Panc1 (cell line): ENCODE data around the gene TMEM252. TPM values are rescaled to one million over a fixed set of nuclear protein-coding genes. Genes with fewer than 3 reads are reported as not detected.

Experiments
- ATAC-seq: fragments of 200-7000 bp; cut with Tn5 transposase; 2 replicates; pipeline ENCODE4 v1.9.1; 2020; ENCODE audit warnings: mild to moderate bottlenecking, moderate library complexity
- BruUV-seq: library from RNA; stranded (reverse); fragments of 400-500 nt; replicated peaks from 2 replicates; lab custom pipeline; 2021; lab: Mats Ljungman, UMichigan
- CTCF ChIA-PET: fragments of 300-600 bp; sonication (Branson Sonifier 250); formaldehyde crosslinking; loops from one replicate; lab custom pipeline; 2022; ENCODE audit warnings: antibody characterized with exemption; lab: Charles Lee
- POLR2A ChIA-PET: fragments of 300-600 bp; sonication (Branson Sonifier 250); formaldehyde crosslinking; loops from one replicate; lab custom pipeline; 2022; ENCODE audit warnings: antibody characterized with exemption; lab: Charles Lee
- DNase-seq: peaks from one replicate; pipeline ENCODE4 v3.0.0-alpha.2; 2010; ENCODE audit warnings: low read depth, low spot score
- H3K27ac ChIP-seq: 2 replicates; pipeline ENCODE4 v1.5.1; 2011; ENCODE audit warnings: mild to moderate bottlenecking, low read length, inconsistent platforms
- H3K27me3 ChIP-seq: fragments of 200-500 bp; sonication (Bioruptor generic); 2 replicates; pipeline ENCODE4 v1.6.0; 2014; ENCODE audit warnings: low read length, inconsistent platforms; ENCODE audit not compliant: control insufficient read depth, insufficient read depth
- H3K36me3 ChIP-seq: fragments of 200-500 bp; sonication (Bioruptor generic); 2 replicates; pipeline ENCODE4 v1.5.1; 2014; ENCODE audit warnings: inconsistent platforms, mild to moderate bottlenecking, low read length, moderate library complexity; ENCODE audit not compliant: control insufficient read depth, insufficient read depth
- H3K4me1 ChIP-seq: 2 replicates; pipeline ENCODE4 v1.5.1; 2011; ENCODE audit warnings: inconsistent platforms, mild to moderate bottlenecking, low read length, moderate library complexity; ENCODE audit not compliant: control insufficient read depth, insufficient read depth
- H3K4me3 ChIP-seq, 2 experiments: 2 replicates each; pipeline ENCODE4 v1.5.1; 2011 to 2012; ENCODE audit warnings: low read depth in 2 of 2, low read length in 2 of 2, mild to moderate bottlenecking in 2 of 2, inconsistent platforms in 1 of 2, moderate library complexity in 1 of 2
- H3K9me3 ChIP-seq: fragments of 200-500 bp; sonication (Bioruptor generic); 2 replicates; pipeline ENCODE4 v1.5.1; 2014; ENCODE audit warnings: low read depth, mild to moderate bottlenecking, inconsistent platforms, low read length, moderate library complexity; ENCODE audit not compliant: control insufficient read depth, insufficient read depth
- CTCF ChIP-seq: fragments of 450-650 bp; IDR thresholded peaks from 2 replicates; pipeline ENCODE4 v1.5.1; 2017; ENCODE audit warnings: mild to moderate bottlenecking
- POLR2AphosphoS5 ChIP-seq: IDR thresholded peaks from 2 replicates; pipeline ENCODE4 v1.6.1; 2012; ENCODE audit warnings: mild to moderate bottlenecking, low read depth, low read length, moderate library complexity
- REST ChIP-seq, 2 experiments: IDR thresholded peaks; 2 replicates each; pipeline ENCODE4 v1.6.1; 2011 to 2012; ENCODE audit warnings: low read depth in 2 of 2, control low read depth in 1 of 2, low read length in 1 of 2, mild to moderate bottlenecking in 1 of 2, moderate library complexity in 1 of 2; ENCODE audit not compliant: insufficient read depth in 1 of 2
- SIN3A ChIP-seq: IDR thresholded peaks from 2 replicates; pipeline ENCODE4 v1.6.1; 2012; ENCODE audit warnings: low read depth, mild to moderate bottlenecking, low read length, moderate library complexity, borderline replicate concordance; ENCODE audit not compliant: insufficient read depth
- TCF7L2 ChIP-seq: IDR thresholded peaks from 2 replicates; pipeline ENCODE4 v1.6.1; 2011; ENCODE audit warnings: mild to moderate bottlenecking, low read depth, low read length, inconsistent platforms
- in situ Hi-C: cut with HindIII; loops from 2 replicates; pipeline ENCODE4 v1.10.0; 2016; ENCODE audit warnings: low sequenced_read_pairs, low pct_unique_long_range_greater_than_20kb
- intact Hi-C: fragments of 100-400 bp; cut with micrococcal nuclease; formaldehyde crosslinking; loops from one replicate; pipeline ENCODE4 v1.10.0; 2022; ENCODE audit not compliant: unreplicated experiment
- total RNA-seq: library from RNA; stranded (reverse); gene quantifications from one replicate; pipeline ENCODE4 v1.2.1, GENCODE V29; 2021; ENCODE audit not compliant: unreplicated experiment

TMEM252 gene
- total RNA-seq, 1 experiment from 2014 or later = not detected

- BruUV-seq = no TSS peak
- H3K27ac ChIP-seq = no peak overlapping the region
- H3K4me1 ChIP-seq = no peaks in the 10 kb centered on the region
- H3K27me3 ChIP-seq = no peaks in the 10 kb centered on the region
- H3K4me3 ChIP-seq = no peak overlapping the region
- CTCF ChIA-PET = interaction anchor here (0.6 kb wide), 1 partner anchor 216 kb away, joined by 3 read pairs; no protein-coding TSS in a partner anchor
- DNase-seq = no peak
- in situ Hi-C loops (no loop called here), intact Hi-C loops (no loop called here)
- no peak for TF ChIP-seq REST (IDR thresholded peaks at IDR 0.05; ENCODE audit: insufficient read depth in 1 of 2, low read depth in 2 of 2, low read length in 1 of 2)
- no peak for TF ChIP-seq SIN3A
- no peak for TF ChIP-seq TCF7L2
- TF ChIP-seq CTCF = no peak
- no peak for TF ChIP-seq POLR2AphosphoS5
- no peaks in the 10 kb centered on the region for H3K9me3 ChIP-seq
- POLR2A ChIA-PET = no interaction called here
- H3K36me3 ChIP-seq = no peaks in the 10 kb centered on the region
- no peak for ATAC-seq
Measured at GRCh38 chr9:68558545-68558944, 17.9 kb upstream of the TMEM252 start.

- POLR2A ChIA-PET = no interaction called here
- no TSS peak for BruUV-seq
Measured at GRCh38 chr9:68555437-68556150, 14.9 kb upstream of the TMEM252 start.

More at GRCh38 chr9:68555437-68556150, 14.9 kb upstream of the TMEM252 start:
- Histone ChIP-seq H3K27me3 (no peaks in the 10 kb centered on the region), H3K9me3 (no peaks in the 10 kb centered on the region), H3K27ac (no peak overlapping the region), H3K4me3 (no peak overlapping the region), H3K36me3 (no peaks in the 10 kb centered on the region), H3K4me1 (no peaks in the 10 kb centered on the region)
- ATAC-seq (no peak), DNase-seq (no peak)
- intact Hi-C loops (no loop called here), in situ Hi-C loops (no loop called here)
- CTCF ChIA-PET = no interaction called here
- TF ChIP-seq SIN3A = no peak
- TF ChIP-seq TCF7L2 = no peak
- TF ChIP-seq POLR2AphosphoS5 = no peak
- TF ChIP-seq REST (IDR thresholded peaks at IDR 0.05; ENCODE audit: insufficient read depth in 1 of 2, low read depth in 2 of 2, low read length in 1 of 2) = no peak
- TF ChIP-seq CTCF = no peak
